Lung (tissue), 12 donors: ENCODE data around the gene TSPEAR. TPM values are rescaled to one million over a fixed set of nuclear protein-coding genes. Genes with fewer than 3 reads are reported as not detected.

ENCODE experiments used
- ATAC-seq: fragments of 200-7000 bp; cut with Tn5 transposase; one replicate; pipeline ENCODE4 v1.9.1; 2020; ENCODE audit warnings: moderate number of reproducible peaks; ENCODE audit not compliant: insufficient read depth, low FRiP score
- DNase-seq, 3 donors: peaks; one replicate each; pipeline ENCODE4 v3.0.0-alpha.2; 2013 to 2017
- H3K27ac ChIP-seq, 2 donors: one replicate each; pipeline ENCODE4 v1.5.1; 2013; ENCODE audit warnings: mild to moderate bottlenecking in 2 of 2, moderate library complexity in 2 of 2, control low read depth in 1 of 2, inconsistent platforms in 1 of 2, low read depth in 1 of 2, low read length in 1 of 2
- H3K27me3 ChIP-seq, 3 donors: one replicate each; pipeline ENCODE4 v1.5.1; 2013; ENCODE audit warnings: low read length in 2 of 3; ENCODE audit not compliant: control insufficient read depth in 3 of 3, insufficient read depth in 3 of 3
- H3K36me3 ChIP-seq, 4 donors: one replicate each; pipeline ENCODE4 v1.5.1; 2013; ENCODE audit warnings: low read length in 4 of 4, mild to moderate bottlenecking in 1 of 4, moderate library complexity in 1 of 4; ENCODE audit not compliant: control insufficient read depth in 4 of 4, insufficient read depth in 4 of 4
- H3K4me1 ChIP-seq, 5 donors: one replicate each; pipeline ENCODE4 v1.5.1; 2013; ENCODE audit warnings: low read length in 5 of 5, mild to moderate bottlenecking in 2 of 5, moderate library complexity in 1 of 5; ENCODE audit not compliant: control insufficient read depth in 5 of 5, insufficient read depth in 5 of 5
- H3K4me3 ChIP-seq: one replicate; pipeline ENCODE4 v1.5.1; 2013; ENCODE audit warnings: mild to moderate bottlenecking, control low read depth, moderate library complexity
- H3K9ac ChIP-seq, 2 donors: one replicate each; pipeline ENCODE4 v1.5.1; 2013; ENCODE audit warnings: low read length in 2 of 2, control low read depth in 1 of 2; ENCODE audit not compliant: insufficient read depth in 1 of 2
- H3K9me3 ChIP-seq, 4 donors: one replicate each; pipeline ENCODE4 v1.5.1; 2013; ENCODE audit warnings: low read length in 3 of 4, mild to moderate bottlenecking in 1 of 4, moderate library complexity in 1 of 4; ENCODE audit not compliant: control insufficient read depth in 4 of 4, insufficient read depth in 3 of 4
- WGBS, 2 donors: extraction: QIAGEN DNeasy Blood & Tissue Kit; methylation state at CpG; one replicate each; pipeline ENCODE4 v1.1.7; 2013; 5-methylcytosine and 5-hydroxymethylcytosine counted together
- polyA plus RNA-seq, 2 donors: library from polyadenylated mRNA; stranded (reverse); fragments of 200-250 nt; gene quantifications; one replicate each; pipeline ENCODE4 v1.2.1, GENCODE V29; 2013
- total RNA-seq, 2 donors: library from RNA; depleted of rRNA in 1 of 2; stranded (reverse); fragments of >200 nt in 1 of 2; gene quantifications; one replicate each; pipeline ENCODE4 v1.2.1, GENCODE V29; 2014 to 2021
- TF ChIP-seq, protein P1 (sequence below): IDR thresholded peaks from 2 replicates; pipeline ENCODE4 v1.5.1; 2012; ENCODE audit warnings: mild to moderate bottlenecking; ENCODE audit errors: control extremely low read depth, extremely low read depth
- donor health status: control.
- donor health status: control.
- donor health status: Bipolar disorder and iron deficiency.
- donor health status: healthy.
- donor health status: DM: yes; HTN: yes; CAD: no.

TSPEAR gene
- total and polyA plus RNA-seq, 4 donors, result 0.02 to 2.1 (median 0.27) TPM

DNA sequence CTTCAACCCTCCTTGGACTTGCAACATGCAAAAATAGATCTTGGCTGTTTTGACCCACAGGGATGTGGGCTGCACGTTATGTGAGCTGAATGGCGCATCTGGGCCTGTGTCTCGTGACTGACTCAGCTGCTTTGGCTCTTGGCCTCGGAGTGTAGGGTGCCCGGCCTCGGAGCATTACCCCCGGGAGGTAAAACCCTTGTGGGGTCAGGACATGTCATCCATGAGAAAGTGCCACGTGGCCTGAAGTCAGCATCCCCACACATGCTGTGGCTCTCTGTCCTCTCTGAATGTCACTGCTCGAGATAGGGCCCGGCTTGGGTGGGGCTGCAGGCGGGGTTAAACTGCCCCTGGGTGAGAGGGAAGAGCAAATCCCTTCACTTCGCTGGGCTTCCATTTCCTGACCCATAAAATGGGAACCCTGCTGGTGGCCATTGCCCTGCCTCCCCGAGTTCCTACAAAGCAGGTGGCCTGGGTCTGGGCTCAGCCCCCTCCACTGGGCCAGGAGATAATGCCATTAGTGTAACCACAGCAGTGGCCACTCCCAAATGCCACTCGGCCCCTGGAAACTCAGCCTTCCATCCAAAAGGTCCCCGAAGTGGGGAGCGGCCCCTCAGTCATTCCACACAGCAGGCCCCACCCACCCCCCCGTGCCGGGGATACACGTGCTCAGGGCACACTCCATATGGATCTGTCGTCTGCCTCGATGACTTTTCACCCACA lies 22.8 kb upstream of the TSPEAR start:
- TF ChIP-seq, protein P1, sequence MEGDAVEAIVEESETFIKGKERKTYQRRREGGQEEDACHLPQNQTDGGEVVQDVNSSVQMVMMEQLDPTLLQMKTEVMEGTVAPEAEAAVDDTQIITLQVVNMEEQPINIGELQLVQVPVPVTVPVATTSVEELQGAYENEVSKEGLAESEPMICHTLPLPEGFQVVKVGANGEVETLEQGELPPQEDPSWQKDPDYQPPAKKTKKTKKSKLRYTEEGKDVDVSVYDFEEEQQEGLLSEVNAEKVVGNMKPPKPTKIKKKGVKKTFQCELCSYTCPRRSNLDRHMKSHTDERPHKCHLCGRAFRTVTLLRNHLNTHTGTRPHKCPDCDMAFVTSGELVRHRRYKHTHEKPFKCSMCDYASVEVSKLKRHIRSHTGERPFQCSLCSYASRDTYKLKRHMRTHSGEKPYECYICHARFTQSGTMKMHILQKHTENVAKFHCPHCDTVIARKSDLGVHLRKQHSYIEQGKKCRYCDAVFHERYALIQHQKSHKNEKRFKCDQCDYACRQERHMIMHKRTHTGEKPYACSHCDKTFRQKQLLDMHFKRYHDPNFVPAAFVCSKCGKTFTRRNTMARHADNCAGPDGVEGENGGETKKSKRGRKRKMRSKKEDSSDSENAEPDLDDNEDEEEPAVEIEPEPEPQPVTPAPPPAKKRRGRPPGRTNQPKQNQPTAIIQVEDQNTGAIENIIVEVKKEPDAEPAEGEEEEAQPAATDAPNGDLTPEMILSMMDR, result no peak
- no peaks in the 10 kb centered on the region for H3K36me3 ChIP-seq
- no peak overlapping the region for H3K9ac ChIP-seq
- no peaks in the 10 kb centered on the region for H3K27me3 ChIP-seq
- ATAC-seq, result no peak
- 87 to 90% methylated on average over 21 of the region's 21 CpGs for WGBS, 2 donors
- peaks cover 3 to 25% (median 15%) of the 10 kb centered on the region in 4 donors for H3K9me3 ChIP-seq
- no peak for DNase-seq
- no peaks in the 10 kb centered on the region for H3K4me1 ChIP-seq
- H3K27ac ChIP-seq, result no peak overlapping the region
- no peak overlapping the region for H3K4me3 ChIP-seq

- no peak for ATAC-seq
- Histone ChIP-seq H3K9ac (no peak overlapping the region), H3K4me3 (no peak overlapping the region)
These were observed 21.6 kb upstream of the TSPEAR start for GRCh38 chr21:44732956-44733355.

GRCh38 chr21:44732263-44732662 lies 20.9 kb upstream of the TSPEAR start:
- DNase-seq (no peak), ATAC-seq (no peak)
- Histone ChIP-seq H3K36me3 (no peaks in the 10 kb centered on the region), H3K4me3 (no peak overlapping the region), H3K4me1 (no peaks in the 10 kb centered on the region), H3K27me3 (no peaks in the 10 kb centered on the region), H3K9me3 (peaks cover 0 to 13% (median under 1%) of the 10 kb centered on the region in 4 donors), H3K9ac (no peak overlapping the region), H3K27ac (no peak overlapping the region)
- TF ChIP-seq, protein P1, result no peak
- 91 to 95% methylated on average over 10 of the region's 10 CpGs for WGBS, 2 donors

More at GRCh38 chr21:44732956-44733355, 21.6 kb upstream of the TSPEAR start:
- Histone ChIP-seq H3K36me3 (no peaks in the 10 kb centered on the region), H3K27me3 (no peaks in the 10 kb centered on the region), H3K4me1 (no peaks in the 10 kb centered on the region), H3K9me3 (peaks cover 0 to 18% (median 8%) of the 10 kb centered on the region in 4 donors), H3K27ac (no peak overlapping the region)
- no peak for DNase-seq
- 82 to 88% methylated on average over 11 of the region's 11 CpGs for WGBS, 2 donors
- TF ChIP-seq, protein P1, result no peak
